NB4 (cell line): ENCODE results near the gene MYLK.

Source experiments
- POLR2A ChIP-seq: IDR thresholded peaks from 2 replicates; pipeline ENCODE4 v1.6.1; 2011; ENCODE audit warnings: mild to moderate bottlenecking; ENCODE audit not compliant: insufficient read length; ENCODE audit errors: extremely low read depth
- TF ChIP-seq, protein P1 (sequence below): IDR thresholded peaks from 2 replicates; pipeline ENCODE4 v1.6.1; 2011; ENCODE audit warnings: low read depth, low read length
- TF ChIP-seq, protein P2 (sequence below): IDR thresholded peaks from one replicate; pipeline ENCODE4 v1.5.1; 2012; ENCODE audit warnings: low read depth, low read length

- TF ChIP-seq, protein P1, sequence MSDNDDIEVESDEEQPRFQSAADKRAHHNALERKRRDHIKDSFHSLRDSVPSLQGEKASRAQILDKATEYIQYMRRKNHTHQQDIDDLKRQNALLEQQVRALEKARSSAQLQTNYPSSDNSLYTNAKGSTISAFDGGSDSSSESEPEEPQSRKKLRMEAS: no peak
- no peak for TF ChIP-seq POLR2A
- TF ChIP-seq, protein P2, sequence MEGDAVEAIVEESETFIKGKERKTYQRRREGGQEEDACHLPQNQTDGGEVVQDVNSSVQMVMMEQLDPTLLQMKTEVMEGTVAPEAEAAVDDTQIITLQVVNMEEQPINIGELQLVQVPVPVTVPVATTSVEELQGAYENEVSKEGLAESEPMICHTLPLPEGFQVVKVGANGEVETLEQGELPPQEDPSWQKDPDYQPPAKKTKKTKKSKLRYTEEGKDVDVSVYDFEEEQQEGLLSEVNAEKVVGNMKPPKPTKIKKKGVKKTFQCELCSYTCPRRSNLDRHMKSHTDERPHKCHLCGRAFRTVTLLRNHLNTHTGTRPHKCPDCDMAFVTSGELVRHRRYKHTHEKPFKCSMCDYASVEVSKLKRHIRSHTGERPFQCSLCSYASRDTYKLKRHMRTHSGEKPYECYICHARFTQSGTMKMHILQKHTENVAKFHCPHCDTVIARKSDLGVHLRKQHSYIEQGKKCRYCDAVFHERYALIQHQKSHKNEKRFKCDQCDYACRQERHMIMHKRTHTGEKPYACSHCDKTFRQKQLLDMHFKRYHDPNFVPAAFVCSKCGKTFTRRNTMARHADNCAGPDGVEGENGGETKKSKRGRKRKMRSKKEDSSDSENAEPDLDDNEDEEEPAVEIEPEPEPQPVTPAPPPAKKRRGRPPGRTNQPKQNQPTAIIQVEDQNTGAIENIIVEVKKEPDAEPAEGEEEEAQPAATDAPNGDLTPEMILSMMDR: no peak
Measured at GRCh38 chr3:123817413-123817812, 66.7 kb downstream of the MYLK start.
